ENCODE results near the gene IL1B. TPM values are rescaled to one million over a fixed set of nuclear protein-coding genes. Genes with fewer than 3 reads are reported as not detected.

IL1B gene
- total and polyA plus RNA-seq, 2 of the 8 experiments (the other 6 are each of a cell fraction or from before 2014, with no cell fraction given): not detected

Other genes with a start within 250 kb of the IL1B start
- gene SLC20A1, start 190.8 kb downstream of the IL1B start, total RNA-seq (2021; fragmentation: NEBNext Ultra II Directional; extraction: Animal tissue kit (Norgen Biotek cat#: 25700)): 105 and 106 TPM in 2 replicates
- 32.6 and 42.6 TPM in 2 replicates for gene SLC20A1, start 190.8 kb downstream of the IL1B start, polyA plus RNA-seq (2011; rRNA removed)
- not detected in 2 replicates for gene NT5DC4, start 115.8 kb downstream of the IL1B start, total RNA-seq (2021; fragmentation: NEBNext Ultra II Directional; extraction: Animal tissue kit (Norgen Biotek cat#: 25700))
- not detected in 2 replicates for gene NT5DC4, start 115.8 kb downstream of the IL1B start, polyA plus RNA-seq (2011; rRNA removed)
- 19.3 and 20.7 TPM in 2 replicates for gene CKAP2L, start 72.2 kb downstream of the IL1B start, total RNA-seq (2021; fragmentation: NEBNext Ultra II Directional; extraction: Animal tissue kit (Norgen Biotek cat#: 25700))
- 1.6 and 2.5 TPM in 2 replicates for gene CKAP2L, start 72.2 kb downstream of the IL1B start, polyA plus RNA-seq (2011; rRNA removed)
- 0.34 and 0.74 TPM in 2 replicates for gene IL1A, start 52.3 kb downstream of the IL1B start, total RNA-seq (2021; fragmentation: NEBNext Ultra II Directional; extraction: Animal tissue kit (Norgen Biotek cat#: 25700))
- 0.25 and 0.32 TPM in 2 replicates for gene IL1A, start 52.3 kb downstream of the IL1B start, polyA plus RNA-seq (2011; rRNA removed)
- not detected in 2 replicates for gene IL37, start 74.4 kb upstream of the IL1B start, total RNA-seq (2021; fragmentation: NEBNext Ultra II Directional; extraction: Animal tissue kit (Norgen Biotek cat#: 25700))
- gene IL37, start 74.4 kb upstream of the IL1B start, polyA plus RNA-seq (2011; rRNA removed): 0.14 and 0.18 TPM in 2 replicates
- not detected in 2 replicates for gene IL36G, start 141.2 kb upstream of the IL1B start, total RNA-seq (2021; fragmentation: NEBNext Ultra II Directional; extraction: Animal tissue kit (Norgen Biotek cat#: 25700))
- 0.06 and 0.39 TPM in 2 replicates for gene IL36G, start 141.2 kb upstream of the IL1B start, polyA plus RNA-seq (2011; rRNA removed)
- not detected in 2 replicates for gene IL36A, start 168.7 kb upstream of the IL1B start, total RNA-seq (2021; fragmentation: NEBNext Ultra II Directional; extraction: Animal tissue kit (Norgen Biotek cat#: 25700))
- not detected in 2 replicates for gene IL36A, start 168.7 kb upstream of the IL1B start, polyA plus RNA-seq (2011; rRNA removed)
- gene IL36B, start 216.1 kb upstream of the IL1B start, total RNA-seq (2021; fragmentation: NEBNext Ultra II Directional; extraction: Animal tissue kit (Norgen Biotek cat#: 25700)): not detected in 2 replicates
- not detected in 2 replicates for gene IL36B, start 216.1 kb upstream of the IL1B start, polyA plus RNA-seq (2011; rRNA removed)
- gene IL36RN, start 222.4 kb upstream of the IL1B start, total RNA-seq (2021; fragmentation: NEBNext Ultra II Directional; extraction: Animal tissue kit (Norgen Biotek cat#: 25700)): not detected in 2 replicates
- gene IL36RN, start 222.4 kb upstream of the IL1B start, polyA plus RNA-seq (2011; rRNA removed): not detected in 2 replicates
- not detected in 2 replicates for gene IL1F10, start 231.2 kb upstream of the IL1B start, total RNA-seq (2021; fragmentation: NEBNext Ultra II Directional; extraction: Animal tissue kit (Norgen Biotek cat#: 25700))
- not detected in 2 replicates for gene IL1F10, start 231.2 kb upstream of the IL1B start, polyA plus RNA-seq (2011; rRNA removed)

Data from H1 (cell line).